ENCODE measurements around the gene PAXX.

PAXX gene

GRCh38 chr9:136964833-136965422 lies 27.3 kb upstream of the PAXX start:
- in situ Hi-C loops (cut with HindIII; ENCODE audit: low sequenced_read_pairs): no loop called here

- in situ Hi-C loops (cut with HindIII; ENCODE audit: low sequenced_read_pairs): no loop called here
Observed at GRCh38 chr9:136965771-136966484, 26.3 kb upstream of the PAXX start.

- in situ Hi-C loops (cut with HindIII; ENCODE audit: low sequenced_read_pairs): no loop called here
Observed at GRCh38 chr9:136968333-136969127, 23.7 kb upstream of the PAXX start.

- in situ Hi-C loops (cut with HindIII; ENCODE audit: low sequenced_read_pairs): no loop called here
Observed at GRCh38 chr9:136969150-136969549, 23.1 kb upstream of the PAXX start.

GRCh38 chr9:136969774-136970173 lies 22.4 kb upstream of the PAXX start:
- in situ Hi-C loops (cut with HindIII; ENCODE audit: low sequenced_read_pairs): no loop called here

- in situ Hi-C loops (cut with HindIII; ENCODE audit: low sequenced_read_pairs): no loop called here
Observed at GRCh38 chr9:136970361-136970760, 21.9 kb upstream of the PAXX start.

GRCh38 chr9:136971746-136972145 lies 20.5 kb upstream of the PAXX start:
- in situ Hi-C loops (cut with HindIII; ENCODE audit: low sequenced_read_pairs): no loop called here

GRCh38 chr9:136972335-136972734 lies 19.9 kb upstream of the PAXX start:
- in situ Hi-C loops (cut with HindIII; ENCODE audit: low sequenced_read_pairs): no loop called here

GRCh38 chr9:136972743-136973142 lies 19.5 kb upstream of the PAXX start:
- in situ Hi-C loops (cut with HindIII; ENCODE audit: low sequenced_read_pairs): no loop called here

- in situ Hi-C loops (cut with HindIII; ENCODE audit: low sequenced_read_pairs): no loop called here
Observed at GRCh38 chr9:136973618-136974617, 18.3 kb upstream of the PAXX start.

- in situ Hi-C loops (cut with HindIII; ENCODE audit: low sequenced_read_pairs): no loop called here
Observed at GRCh38 chr9:136974817-136975535, 17.2 kb upstream of the PAXX start.

GRCh38 chr9:136975644-136976043 lies 16.6 kb upstream of the PAXX start:
- in situ Hi-C loops (cut with HindIII; ENCODE audit: low sequenced_read_pairs): no loop called here

- in situ Hi-C loops (cut with HindIII; ENCODE audit: low sequenced_read_pairs): no loop called here
Observed at GRCh38 chr9:136977223-136977622, 15.0 kb upstream of the PAXX start, which contains the start of gene PTGDS. PTGDS (plus strand) TSS chr9:136977504; CDS start chr9:136977579, 75 bp downstream.

- in situ Hi-C loops (cut with HindIII; ENCODE audit: low sequenced_read_pairs): no loop called here
Observed at GRCh38 chr9:136977649-136978072, 14.6 kb upstream of the PAXX start.

GRCh38 chr9:136978073-136978864 lies 14.0 kb upstream of the PAXX start:
- in situ Hi-C loops (cut with HindIII; ENCODE audit: low sequenced_read_pairs): no loop called here

GRCh38 chr9:136978865-136979544 lies 13.2 kb upstream of the PAXX start:
- in situ Hi-C loops (cut with HindIII; ENCODE audit: low sequenced_read_pairs): no loop called here

- in situ Hi-C loops (cut with HindIII; ENCODE audit: low sequenced_read_pairs): no loop called here
Observed at GRCh38 chr9:136979769-136980587, 12.2 kb upstream of the PAXX start.

Data from DLD1 (cell line).